Stomach smooth muscle (tissue), 2 donors: ENCODE data around the gene ZNF787.

Experiments
- H3K27ac ChIP-seq: one replicate; pipeline ENCODE4 v1.7.0; 2013; ENCODE audit warnings: mild to moderate bottlenecking, low read length, inconsistent platforms
- H3K27me3 ChIP-seq, 2 donors: one replicate each; pipeline ENCODE4 v1.7.0; 2013; ENCODE audit warnings: low read length in 2 of 2; ENCODE audit not compliant: insufficient read depth in 2 of 2, control insufficient read depth in 1 of 2
- H3K36me3 ChIP-seq, 2 donors: one replicate each; pipeline ENCODE4 v1.7.0; 2013; ENCODE audit warnings: low read length in 2 of 2; ENCODE audit not compliant: control insufficient read depth in 2 of 2, insufficient read depth in 2 of 2
- H3K4me1 ChIP-seq: one replicate; pipeline ENCODE4 v1.7.0; 2013; ENCODE audit warnings: low read length; ENCODE audit not compliant: control insufficient read depth, insufficient read depth
- H3K4me3 ChIP-seq, 2 donors: one replicate each; pipeline ENCODE4 v1.7.0; 2013; ENCODE audit warnings: low read length in 2 of 2
- H3K9ac ChIP-seq, 2 donors: one replicate each; pipeline ENCODE4 v1.7.0; 2013; ENCODE audit warnings: low read length in 2 of 2, mild to moderate bottlenecking in 1 of 2
- H3K9me3 ChIP-seq, 2 donors: one replicate each; pipeline ENCODE4 v1.7.0; 2013; ENCODE audit warnings: low read length in 2 of 2; ENCODE audit not compliant: control insufficient read depth in 2 of 2
- donor health status: healthy.
- donor health status: Pancreatic carcinoma.

ZNF787 gene

GRCh38 chr19:56097306-56097705 lies 23.8 kb downstream of the ZNF787 start:
- Histone ChIP-seq H3K4me3 (no peak overlapping the region), H3K27me3 (no peaks in the 10 kb centered on the region), H3K9ac (no peak overlapping the region), H3K36me3 (peaks cover 9 to 22% of the 10 kb centered on the region in 2 donors), H3K9me3 (no peaks in the 10 kb centered on the region), H3K27ac (no peak overlapping the region), H3K4me1 (peaks cover 2% of the 10 kb centered on the region)

- peaks cover 2% of the 10 kb centered on the region for H3K4me1 ChIP-seq
- no peak overlapping the region for H3K27ac ChIP-seq
- no peak overlapping the region for H3K4me3 ChIP-seq
- H3K9ac ChIP-seq, result no peak overlapping the region
- no peaks in the 10 kb centered on the region for H3K27me3 ChIP-seq
- H3K36me3 ChIP-seq, result peaks cover 8 to 22% of the 10 kb centered on the region in 2 donors
- H3K9me3 ChIP-seq, result no peaks in the 10 kb centered on the region
Measured at GRCh38 chr19:56096665-56097064, 24.4 kb downstream of the ZNF787 start.

GRCh38 chr19:56094449-56094848 lies 26.6 kb downstream of the ZNF787 start:
- peaks cover 5% of the 10 kb centered on the region for H3K4me1 ChIP-seq

GRCh38 chr19:56092685-56093631 lies 28.1 kb downstream of the ZNF787 start:
- H3K4me1 ChIP-seq, result peaks cover 5% of the 10 kb centered on the region
- H3K9ac ChIP-seq, result no peak overlapping the region
- H3K9me3 ChIP-seq, result no peaks in the 10 kb centered on the region
- H3K27me3 ChIP-seq, result no peaks in the 10 kb centered on the region
- H3K27ac ChIP-seq, result no peak overlapping the region
- no peak overlapping the region for H3K4me3 ChIP-seq
- H3K36me3 ChIP-seq, result peaks cover 3 to 17% of the 10 kb centered on the region in 2 donors

More at GRCh38 chr19:56094449-56094848, 26.6 kb downstream of the ZNF787 start:
- H3K27me3 ChIP-seq, result no peaks in the 10 kb centered on the region
- H3K9me3 ChIP-seq, result no peaks in the 10 kb centered on the region
- H3K36me3 ChIP-seq, result peaks cover 3 to 16% of the 10 kb centered on the region in 2 donors
- H3K4me3 ChIP-seq, result no peak overlapping the region
- no peak overlapping the region for H3K27ac ChIP-seq
- no peak overlapping the region for H3K9ac ChIP-seq

GRCh38 chr19:56091751-56092546 lies 29.1 kb downstream of the ZNF787 start:
- Histone ChIP-seq H3K27me3 (no peaks in the 10 kb centered on the region), H3K27ac (no peak overlapping the region), H3K4me3 (no peak overlapping the region), H3K9me3 (no peaks in the 10 kb centered on the region), H3K4me1 (peaks cover 3% of the 10 kb centered on the region), H3K9ac (no peak overlapping the region), H3K36me3 (peaks cover 0 to 17% of the 10 kb centered on the region in 2 donors)

- no peak overlapping the region for H3K27ac ChIP-seq
- H3K9ac ChIP-seq, result no peak overlapping the region
- no peak overlapping the region for H3K4me3 ChIP-seq
Measured at GRCh38 chr19:56091066-56091490, 30.0 kb downstream of the ZNF787 start.

GRCh38 chr19:56089344-56089743 lies 31.8 kb downstream of the ZNF787 start:
- Histone ChIP-seq H3K9me3 (no peaks in the 10 kb centered on the region), H3K4me3 (no peak overlapping the region), H3K4me1 (peaks cover 5% of the 10 kb centered on the region), H3K27me3 (no peaks in the 10 kb centered on the region), H3K9ac (no peak overlapping the region), H3K36me3 (peaks cover 0 to 17% of the 10 kb centered on the region in 2 donors), H3K27ac (no peak overlapping the region)

More at GRCh38 chr19:56091066-56091490, 30.0 kb downstream of the ZNF787 start:
- Histone ChIP-seq H3K9me3 (no peaks in the 10 kb centered on the region), H3K4me1 (peaks cover 3% of the 10 kb centered on the region), H3K27me3 (no peaks in the 10 kb centered on the region), H3K36me3 (peaks cover 0 to 17% of the 10 kb centered on the region in 2 donors)

- no peaks in the 10 kb centered on the region for H3K27me3 ChIP-seq
- H3K27ac ChIP-seq, result no peak overlapping the region
- H3K36me3 ChIP-seq, result peaks cover 0 to 17% of the 10 kb centered on the region in 2 donors
- no peaks in the 10 kb centered on the region for H3K9me3 ChIP-seq
- no peak overlapping the region for H3K9ac ChIP-seq
- H3K4me1 ChIP-seq, result peaks cover 5% of the 10 kb centered on the region
- H3K4me3 ChIP-seq, result no peak overlapping the region
Measured at GRCh38 chr19:56088497-56089215, 32.4 kb downstream of the ZNF787 start.

GRCh38 chr19:56087647-56088496 lies 33.2 kb downstream of the ZNF787 start:
- H3K27ac ChIP-seq, result no peak overlapping the region
- H3K36me3 ChIP-seq, result peaks cover 0 to 12% of the 10 kb centered on the region in 2 donors

More at GRCh38 chr19:56087647-56088496, 33.2 kb downstream of the ZNF787 start:
- Histone ChIP-seq H3K27me3 (no peaks in the 10 kb centered on the region), H3K9me3 (no peaks in the 10 kb centered on the region), H3K4me3 (no peak overlapping the region), H3K9ac (no peak overlapping the region), H3K4me1 (peaks cover 5% of the 10 kb centered on the region)
